Endodermal cell (in vitro differentiated cells): ENCODE measurements around the gene TVP23A. TPM values are rescaled to one million over a fixed set of nuclear protein-coding genes. Genes with fewer than 3 reads are reported as not detected.
A peak's percentile ranks its signal among the peaks of the same experiment; 100 is the strongest.

Experiments
- DNase-seq: peaks from one replicate; pipeline ENCODE4 v3.0.0-alpha.2; 2017
- H3K27ac ChIP-seq: 2 replicates; pipeline ENCODE4 v1.5.1; 2013; ENCODE audit warnings: mild to moderate bottlenecking, low read depth, low read length, moderate library complexity
- H3K27me3 ChIP-seq: 2 replicates; pipeline ENCODE4 v1.6.1; 2013; ENCODE audit warnings: mild to moderate bottlenecking, low read length, moderate library complexity; ENCODE audit not compliant: insufficient read depth, control insufficient read depth, poor library complexity, severe bottlenecking
- H3K36me3 ChIP-seq: 2 replicates; pipeline ENCODE4 v1.7.0; 2013; ENCODE audit warnings: mild to moderate bottlenecking, low read length, moderate library complexity; ENCODE audit not compliant: control insufficient read depth, insufficient read depth
- H3K4me1 ChIP-seq: one replicate; pipeline ENCODE4 v1.7.0; 2013; ENCODE audit warnings: low read length; ENCODE audit not compliant: control insufficient read depth, insufficient read depth
- H3K4me3 ChIP-seq: 2 replicates; pipeline ENCODE4 v1.5.1; 2013; ENCODE audit warnings: mild to moderate bottlenecking, low read length, moderate library complexity
- H3K9ac ChIP-seq: 2 replicates; pipeline ENCODE4 v1.6.1; 2013; ENCODE audit warnings: mild to moderate bottlenecking, low read length, moderate library complexity; ENCODE audit not compliant: poor library complexity, severe bottlenecking; ENCODE audit errors: extremely low read depth
- H3K9me3 ChIP-seq: 2 replicates; pipeline ENCODE4 v1.6.1; 2013; ENCODE audit warnings: mild to moderate bottlenecking, low read length, moderate library complexity; ENCODE audit not compliant: control insufficient read depth
- H3K27ac Mint-ChIP-seq: 2 replicates; pipeline ENCODE4 v1.8.0; 2020; ENCODE audit warnings: mixed read lengths
- H3K27me3 Mint-ChIP-seq: 2 replicates; pipeline ENCODE4 v1.8.0; 2021; ENCODE audit warnings: mild to moderate bottlenecking, mixed read lengths; ENCODE audit not compliant: insufficient read depth
- H3K36me3 Mint-ChIP-seq: 2 replicates; pipeline ENCODE4 v1.8.0; 2020; ENCODE audit warnings: low read depth, mixed read lengths
- H3K4me1 Mint-ChIP-seq: 2 replicates; pipeline ENCODE4 v1.8.0; 2020; ENCODE audit warnings: mixed read lengths
- H3K4me3 Mint-ChIP-seq: 2 replicates; pipeline ENCODE4 v1.8.0; 2020; ENCODE audit warnings: mild to moderate bottlenecking, moderate library complexity, mixed read lengths
- H3K9me3 Mint-ChIP-seq: 2 replicates; pipeline ENCODE4 v1.8.0; 2020; ENCODE audit warnings: mild to moderate bottlenecking, mixed read lengths
- CTCF ChIP-seq: fragments of 200-600 bp; sonication (generic); conservative IDR thresholded peaks from 2 replicates; pipeline ENCODE4 v1.5.0; 2021; ENCODE audit warnings: antibody characterized with exemption, mild to moderate bottlenecking
- WGBS, 2 experiments: methylation state at CpG; one replicate each; pipeline versions ENCODE4 v1.1.5 to v1.1.7; 2013; ENCODE audit warnings: missing lambda C conversion rate in 2 of 2, mixed read lengths in 1 of 2; ENCODE audit not compliant: insufficient coverage in 1 of 2, insufficient read length in 1 of 2; 5-methylcytosine and 5-hydroxymethylcytosine counted together
- long read RNA-seq, 4 experiments: library from polyadenylated mRNA in 2 of 4; library from RNA in 1 of 4; library from capped mRNA in 1 of 4; stranded (forward) in 3 of 4; unstranded in 1 of 4; transcript quantifications; one replicate each; pipeline ENCODE4 v2.0.0, GENCODE V29; 2020 to 2021; ENCODE audit warnings: inconsistent platforms in 1 of 4
- polyA plus RNA-seq, 2 experiments: library from polyadenylated mRNA; stranded (reverse); fragments of 50-300 nt; gene quantifications; one replicate each; pipeline ENCODE4 v1.2.3, GENCODE V29; 2013
- total RNA-seq, 2 donors: library from RNA; stranded (reverse); fragmentation: NEBNext Ultra II Directional in 1 of 2; extraction: Animal tissue kit (Norgen Biotek cat#: 25700) in 1 of 2; gene quantifications; 2 replicates in 1 of 2; 3 replicates in 1 of 2; pipeline ENCODE4 v1.2.1, GENCODE V29; 2021

The TVP23A gene
- 10 to 100 TPM in 1 of 2 donors, 1 to 10 TPM in 1; 7.6 to 13.6 TPM for total RNA-seq
- polyA plus RNA-seq (2013, experiment 1 of 2) = 1.6 TPM
- 2.5 TPM for polyA plus RNA-seq (2013, experiment 2 of 2)
- long read RNA-seq, experiment 1, partial matches to known transcripts = 1 of 3 reads
- long read RNA-seq, experiment 1, other reads (novel, unspliced or antisense) = 2 of 3 reads
- long read RNA-seq, experiment 2, partial matches to known transcripts = 1 of 17 reads
- long read RNA-seq, experiment 2, other reads (novel, unspliced or antisense) = 13 of 17 reads
- long read RNA-seq, experiment 3, transcript TVP23A-201 (8 exons, 3,360 nt) = major isoform, 7 of 17 reads
- long read RNA-seq, experiment 3, partial matches to known transcripts = 0 of 17 reads
- long read RNA-seq, experiment 3, other reads (novel, unspliced or antisense) = 10 of 17 reads
- long read RNA-seq, experiment 4, partial matches to known transcripts = 1 of 14 reads
- long read RNA-seq, experiment 4, other reads (novel, unspliced or antisense) = 11 of 14 reads

DNA sequence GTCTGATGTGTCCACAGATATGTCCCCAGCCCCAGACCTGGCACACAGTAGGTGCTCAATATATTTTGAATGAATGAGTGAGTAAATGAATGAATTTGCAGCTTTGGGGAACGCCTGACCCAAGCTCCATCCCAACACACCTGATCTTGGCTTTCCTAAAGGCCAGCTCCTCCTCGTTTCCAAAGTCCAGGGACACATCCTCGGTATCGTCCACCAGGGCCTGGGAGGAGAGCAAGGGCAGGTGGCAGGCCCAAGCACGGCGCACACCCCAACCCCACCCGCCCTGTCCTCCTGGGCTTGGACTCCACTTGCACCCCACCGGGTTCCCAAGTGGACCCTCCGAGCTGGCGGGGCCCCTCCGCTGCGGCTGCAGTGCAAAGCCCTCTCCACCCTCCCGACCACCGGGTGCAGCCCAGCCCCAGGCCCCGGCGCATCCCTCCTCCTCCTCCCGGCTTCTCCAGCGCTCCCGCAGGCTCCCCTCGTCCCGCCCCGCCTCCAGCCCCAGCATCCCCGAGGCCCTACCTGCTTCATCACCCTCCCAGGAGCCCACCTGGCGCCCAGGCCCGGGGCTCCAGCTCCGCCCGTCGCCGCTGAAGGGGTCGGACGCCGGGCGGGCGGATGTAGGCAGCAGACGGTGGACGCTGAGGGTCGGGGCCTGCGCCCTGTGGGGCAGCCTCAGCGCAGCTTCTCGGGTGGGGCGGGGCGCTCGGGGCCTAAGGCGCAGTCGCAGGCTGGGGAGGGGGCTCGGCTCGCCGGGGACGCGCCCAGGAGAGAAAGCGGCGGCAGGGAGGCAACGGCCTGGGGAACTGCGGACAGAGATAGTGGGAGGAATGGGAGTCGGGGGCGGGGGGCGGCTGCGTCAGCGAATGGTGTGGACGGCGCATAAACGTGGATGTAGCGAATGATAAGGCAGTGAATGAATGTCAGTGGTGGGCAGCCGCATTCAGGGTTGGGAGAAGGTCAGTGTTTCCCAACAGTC, at the start of gene TVP23A:
Gene TVP23A, minus strand, starts transcription at position 832 of the 979 bp plus-strand sequence. Its CDS starts 301 bp downstream, at position 531.
- Histone ChIP-seq H3K9me3 (no peaks in the 10 kb centered on the region), H3K4me3 (no peak within 1 kb of the TSS), H3K9ac (no peak within 1 kb of the TSS), H3K36me3 (no peaks in the 10 kb centered on the region), H3K27me3 (peaks cover 8% of the 10 kb centered on the region), H3K27ac (no peak within 1 kb of the TSS), H3K4me1 (no peaks in the 10 kb centered on the region)
- peak within 1 kb of the TSS; percentile 61 for H3K27ac Mint-ChIP-seq
- no peaks in the 10 kb centered on the region for H3K9me3 Mint-ChIP-seq
- peaks cover 4% of the 10 kb centered on the region for H3K4me1 Mint-ChIP-seq
- peaks cover 3% of the 10 kb centered on the region for H3K27me3 Mint-ChIP-seq
- no peaks in the 10 kb centered on the region for H3K36me3 Mint-ChIP-seq
- WGBS, 2 experiments = 19 to 28% methylated on average over 5 to 64 of the region's 64 CpGs
- peak; percentile 85 for DNase-seq
- TF ChIP-seq CTCF = peak; percentile 27
- H3K4me3 Mint-ChIP-seq = peak within 1 kb of the TSS; percentile 66

DNA sequence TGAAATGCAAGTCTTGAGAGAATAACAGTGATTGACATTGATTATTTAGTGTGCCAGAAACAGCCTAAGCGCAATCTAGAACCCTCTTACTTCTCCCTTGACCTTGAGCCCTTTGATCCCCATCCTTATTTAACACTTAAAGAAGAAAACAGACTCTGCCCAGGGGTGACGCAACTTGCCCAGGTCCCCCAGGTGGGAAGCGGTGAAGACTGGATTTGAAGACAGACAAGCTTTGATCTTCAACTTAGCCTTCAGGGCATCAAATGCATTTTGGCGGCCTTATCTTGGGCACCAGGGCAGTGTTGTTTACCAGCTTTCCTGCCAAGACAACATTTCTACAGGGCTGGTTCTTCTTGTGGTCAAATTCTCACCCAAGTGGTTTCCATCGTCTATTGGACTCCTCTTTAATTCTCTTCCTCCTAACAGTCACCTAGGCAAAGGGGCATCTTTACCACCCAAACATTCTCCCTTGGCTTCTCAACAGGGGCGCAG, 49.6 kb upstream of the TVP23A start:
- no peaks in the 10 kb centered on the region for H3K4me1 Mint-ChIP-seq
- no peaks in the 10 kb centered on the region for H3K36me3 Mint-ChIP-seq
- H3K4me3 ChIP-seq = no peak overlapping the region
- H3K27me3 Mint-ChIP-seq = peaks cover 6% of the 10 kb centered on the region
- no peaks in the 10 kb centered on the region for H3K9me3 ChIP-seq
- no peak for TF ChIP-seq CTCF
- H3K9ac ChIP-seq = no peak overlapping the region
- H3K27ac ChIP-seq = no peak overlapping the region
- H3K27me3 ChIP-seq = peaks cover 24% of the 10 kb centered on the region
- H3K4me3 Mint-ChIP-seq = no peak overlapping the region
- no peaks in the 10 kb centered on the region for H3K9me3 Mint-ChIP-seq
- H3K27ac Mint-ChIP-seq = no peak overlapping the region
- no peaks in the 10 kb centered on the region for H3K36me3 ChIP-seq
- no peak for DNase-seq
- no peaks in the 10 kb centered on the region for H3K4me1 ChIP-seq
- WGBS, 2 experiments = 85 to 100% methylated on average over 4 to 6 of the region's 6 CpGs

DNA sequence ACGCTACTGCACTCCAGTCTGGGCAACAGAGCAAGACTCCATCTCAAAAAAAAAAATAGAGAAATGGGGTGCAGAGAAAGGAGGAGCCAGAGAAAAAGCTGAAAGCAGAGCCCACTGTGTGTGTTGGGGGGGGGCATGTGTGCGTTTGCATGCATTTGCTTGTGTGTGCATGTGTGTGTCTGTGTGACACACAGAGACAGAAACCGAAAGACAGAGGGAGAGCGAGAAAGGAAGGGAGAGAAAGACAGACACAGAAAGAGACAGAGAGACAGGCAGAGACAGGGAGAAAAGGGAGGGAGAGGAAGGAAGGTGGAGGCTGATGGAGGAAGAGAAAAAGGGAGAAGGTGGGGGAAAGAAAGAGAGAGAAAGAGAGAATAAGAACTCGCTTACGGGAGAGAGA, 48.6 kb upstream of the TVP23A start:
- no peak overlapping the region for H3K27ac Mint-ChIP-seq
- Histone ChIP-seq H3K4me3 (no peak overlapping the region), H3K27me3 (peaks cover 22% of the 10 kb centered on the region), H3K36me3 (no peaks in the 10 kb centered on the region), H3K27ac (no peak overlapping the region), H3K9ac (no peak overlapping the region), H3K9me3 (no peaks in the 10 kb centered on the region), H3K4me1 (peaks cover 4% of the 10 kb centered on the region)
- no peak for TF ChIP-seq CTCF
- peaks cover 7% of the 10 kb centered on the region for H3K27me3 Mint-ChIP-seq
- H3K4me1 Mint-ChIP-seq = no peaks in the 10 kb centered on the region
- no peak overlapping the region for H3K4me3 Mint-ChIP-seq
- no peaks in the 10 kb centered on the region for H3K36me3 Mint-ChIP-seq
- no peaks in the 10 kb centered on the region for H3K9me3 Mint-ChIP-seq
- 91 to 100% methylated on average over 2 to 5 of the region's 6 CpGs for WGBS, 2 experiments
- DNase-seq = no peak
